RWPE2 (cell line): Measurements from ENCODE around the gene HIVEP2.
A peak's percentile ranks its signal among the peaks of the same experiment; 100 is the strongest.

ENCODE experiments used
- ATAC-seq: fragments of 200-7000 bp; cut with Tn5 transposase; 3 replicates; pipeline ENCODE4 v1.9.1; 2021; ENCODE audit warnings: low read depth
- DNase-seq: peaks from one replicate; pipeline ENCODE4 v3.0.0-alpha.2; 2020; ENCODE audit warnings: low spot score
- H3K27ac ChIP-seq: fragments of 450-650 bp; 2 replicates; pipeline ENCODE4 v1.5.1; 2017; ENCODE audit warnings: mild to moderate bottlenecking; ENCODE audit not compliant: poor library complexity, severe bottlenecking
- H3K27me3 ChIP-seq: fragments of 250-450 bp; sonication (Bioruptor Pico); 2 replicates; pipeline ENCODE4 v1.5.1; 2021; ENCODE audit warnings: mild to moderate bottlenecking, moderate library complexity; ENCODE audit not compliant: insufficient read depth, poor library complexity, severe bottlenecking
- H3K36me3 ChIP-seq: fragments of 250-450 bp; sonication (Bioruptor Pico); 2 replicates; pipeline ENCODE4 v1.5.1; 2020; ENCODE audit warnings: low read depth, mild to moderate bottlenecking, moderate library complexity
- H3K4me1 ChIP-seq: fragments of 250-450 bp; sonication (Bioruptor Pico); 2 replicates; pipeline ENCODE4 v1.5.1; 2021; ENCODE audit warnings: mild to moderate bottlenecking, moderate library complexity; ENCODE audit not compliant: insufficient read depth, poor library complexity, severe bottlenecking
- H3K4me3 ChIP-seq: fragments of 250-450 bp; sonication (Bioruptor Pico); 2 replicates; pipeline ENCODE4 v1.5.1; 2021; ENCODE audit warnings: mild to moderate bottlenecking, moderate library complexity; ENCODE audit not compliant: severe bottlenecking
- H3K9me3 ChIP-seq: fragments of 250-450 bp; sonication (Bioruptor Pico); 2 replicates; pipeline ENCODE4 v1.5.1; 2021; ENCODE audit warnings: mild to moderate bottlenecking, moderate library complexity; ENCODE audit not compliant: severe bottlenecking
- CTCF ChIP-seq: fragments of 450-650 bp; IDR thresholded peaks from one replicate; pipeline ENCODE4 v1.5.1; 2017; ENCODE audit warnings: mild to moderate bottlenecking, moderate library complexity; ENCODE audit not compliant: poor library complexity, severe bottlenecking

Gene HIVEP2

GRCh38 chr6:142926177-142926493 lies 18.8 kb downstream of the HIVEP2 start:
- no peak for DNase-seq
- no peak overlapping the region for H3K4me3 ChIP-seq
- H3K36me3 ChIP-seq = 0 out of 2 replicates have a peak, but pooled peaks cover 4% of the 10 kb centered on the region
- peaks cover 28% of the 10 kb centered on the region for H3K4me1 ChIP-seq
- TF ChIP-seq CTCF = no peak
- H3K27me3 ChIP-seq = no peaks in the 10 kb centered on the region
- no peak for ATAC-seq
- no peaks in the 10 kb centered on the region for H3K9me3 ChIP-seq
- H3K27ac ChIP-seq = peak overlapping the region; percentile 33

- TF ChIP-seq CTCF = no peak
- H3K9me3 ChIP-seq = no peaks in the 10 kb centered on the region
- no peaks in the 10 kb centered on the region for H3K27me3 ChIP-seq
- H3K27ac ChIP-seq = peak overlapping the region; percentile 33
- ATAC-seq (no peak), DNase-seq (no peak)
- H3K4me3 ChIP-seq = no peak overlapping the region
- H3K4me1 ChIP-seq = peaks cover 28% of the 10 kb centered on the region
- 0 out of 2 replicates have a peak, but pooled peaks cover 4% of the 10 kb centered on the region for H3K36me3 ChIP-seq
Observed at GRCh38 chr6:142925575-142926110, 19.3 kb downstream of the HIVEP2 start.

GRCh38 chr6:142918339-142919042 lies 26.5 kb downstream of the HIVEP2 start:
- H3K27me3 ChIP-seq = no peaks in the 10 kb centered on the region
- no peak overlapping the region for H3K4me3 ChIP-seq
- peaks cover 10% of the 10 kb centered on the region for H3K4me1 ChIP-seq
- DNase-seq (no peak), ATAC-seq (no peak)
- no peak overlapping the region for H3K27ac ChIP-seq
- H3K36me3 ChIP-seq = peaks cover 12% of the 10 kb centered on the region
- TF ChIP-seq CTCF = no peak
- H3K9me3 ChIP-seq = no peaks in the 10 kb centered on the region

- H3K9me3 ChIP-seq = no peaks in the 10 kb centered on the region
- H3K36me3 ChIP-seq = peaks cover 14% of the 10 kb centered on the region
- no peaks in the 10 kb centered on the region for H3K27me3 ChIP-seq
- no peak overlapping the region for H3K27ac ChIP-seq
- no peak for TF ChIP-seq CTCF
- peaks cover 10% of the 10 kb centered on the region for H3K4me1 ChIP-seq
- DNase-seq = no peak
- ATAC-seq = no peak
- no peak overlapping the region for H3K4me3 ChIP-seq
Observed at GRCh38 chr6:142916881-142917280, 28.1 kb downstream of the HIVEP2 start.
